Natural killer cell (primary cell): ENCODE measurements around the gene LMO7. TPM values are rescaled to one million over a fixed set of nuclear protein-coding genes. Genes with fewer than 3 reads are reported as not detected.

ENCODE experiments used
- ATAC-seq, 3 donors: fragments of 150-1000 bp in 2 of 3; fragments of 200-7000 bp in 1 of 3; cut with Tn5 transposase; 1 replicate in 1 of 3; 2 replicates in 2 of 3; pipeline ENCODE4 v1.10.0; 2021; ENCODE audit warnings: mild to moderate bottlenecking in 2 of 3, moderate library complexity in 2 of 3
- DNase-seq, 2 donors: peaks; one replicate each; pipeline versions ENCODE4 v3.0.0 to v3.0.0-alpha.2; 2013 to 2021; ENCODE audit warnings: mixed read lengths in 1 of 2
- H3K27ac ChIP-seq: one replicate; pipeline ENCODE4 v1.5.1; 2013; ENCODE audit warnings: mild to moderate bottlenecking, low read length
- H3K27me3 ChIP-seq: one replicate; pipeline ENCODE4 v1.6.1; 2013; ENCODE audit warnings: low read length; ENCODE audit not compliant: control insufficient read depth, insufficient read depth
- H3K36me3 ChIP-seq: one replicate; pipeline ENCODE4 v1.6.1; 2013; ENCODE audit warnings: low read length; ENCODE audit not compliant: control insufficient read depth, insufficient read depth
- H3K4me1 ChIP-seq: one replicate; pipeline ENCODE4 v1.6.1; 2013; ENCODE audit warnings: low read length; ENCODE audit not compliant: control insufficient read depth, insufficient read depth
- H3K4me3 ChIP-seq: one replicate; pipeline ENCODE4 v1.5.1; 2013; ENCODE audit warnings: low read length
- H3K9me3 ChIP-seq: one replicate; pipeline ENCODE4 v1.6.1; 2013; ENCODE audit warnings: low read length; ENCODE audit not compliant: control insufficient read depth, insufficient read depth
- H3K27ac Mint-ChIP-seq, 2 donors: one replicate each; pipeline ENCODE4 v1.8.0; 2022; ENCODE audit warnings: mild to moderate bottlenecking in 2 of 2, mixed read lengths in 2 of 2, moderate library complexity in 1 of 2
- H3K27me3 Mint-ChIP-seq, 2 donors: one replicate each; pipeline ENCODE4 v1.8.0; 2022; ENCODE audit warnings: low read depth in 2 of 2, mixed read lengths in 2 of 2
- H3K36me3 Mint-ChIP-seq: one replicate; pipeline ENCODE4 v1.8.0; 2022; ENCODE audit warnings: mixed read lengths
- H3K4me1 Mint-ChIP-seq, 2 donors: one replicate each; pipeline ENCODE4 v1.8.0; 2022; ENCODE audit warnings: mixed read lengths in 2 of 2
- H3K4me3 Mint-ChIP-seq: one replicate; pipeline ENCODE4 v1.8.0; 2022; ENCODE audit warnings: mild to moderate bottlenecking, moderate library complexity, mixed read lengths
- H3K9me3 Mint-ChIP-seq, 2 donors: one replicate each; pipeline ENCODE4 v1.8.0; 2022; ENCODE audit warnings: mixed read lengths in 2 of 2
- CTCF ChIP-seq: fragments of 200-600 bp; IDR thresholded peaks from one replicate; pipeline ENCODE4 v1.8.0; 2022; ENCODE audit warnings: antibody characterized with exemption
- WGBS: methylation state at CpG from one replicate; pipeline ENCODE4 v1.1.7; 2013; ENCODE audit warnings: missing lambda C conversion rate; ENCODE audit not compliant: insufficient coverage; 5-methylcytosine and 5-hydroxymethylcytosine counted together
- intact Hi-C: fragments of 100-400 bp; cut with micrococcal nuclease; formaldehyde crosslinking; loops from one replicate; pipeline ENCODE4 v1.14.2; 2022
- total RNA-seq, 4 donors: library from RNA; stranded (reverse); fragments of 120-200 nt in 1 of 4; gene quantifications; one replicate each; pipeline versions ENCODE4 v1.2.3 to v1.2.4, GENCODE V29; 2013 to 2022

The LMO7 gene
- total RNA-seq, 3 donors from 2014 or later (not counting 1 experiment from before 2014, with no cell fraction given), result 5.5 to 10.4 (median 7.9) TPM

DNA sequence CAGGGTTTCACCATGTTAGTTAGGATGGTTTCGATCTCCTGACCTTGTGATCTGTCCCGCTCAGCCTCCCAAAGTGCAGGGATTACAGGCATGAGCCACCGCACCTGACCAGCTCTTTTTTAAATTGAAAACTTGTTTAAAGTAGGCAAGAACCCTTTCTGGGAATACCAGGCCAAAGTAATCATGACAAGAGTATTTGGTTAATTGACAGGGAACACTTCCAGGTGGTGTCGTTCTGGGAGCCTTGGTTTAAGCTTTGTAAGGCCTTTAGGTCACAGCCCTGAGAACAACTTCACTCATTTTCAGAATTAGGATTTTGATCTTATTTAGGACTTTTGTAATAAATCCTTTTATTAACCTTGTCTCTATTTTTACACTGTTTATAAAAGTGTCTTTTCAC is 115.2 kb downstream of the LMO7 start:
- no peaks in the 10 kb centered on the region for H3K36me3 ChIP-seq
- H3K27ac Mint-ChIP-seq, result no peak overlapping the region
- no peaks in the 10 kb centered on the region for H3K9me3 ChIP-seq
- no peak overlapping the region for H3K4me3 Mint-ChIP-seq
- no peaks in the 10 kb centered on the region for H3K27me3 ChIP-seq
- no peak for TF ChIP-seq CTCF
- H3K27me3 Mint-ChIP-seq, result peaks cover 0 to 2% of the 10 kb centered on the region in 2 donors
- DNase-seq (no peak), ATAC-seq (no peak)
- H3K4me3 ChIP-seq, result no peak overlapping the region
- H3K27ac ChIP-seq, result no peak overlapping the region
- H3K4me1 ChIP-seq, result no peaks in the 10 kb centered on the region
- peaks cover 0 to 3% of the 10 kb centered on the region in 2 donors for H3K9me3 Mint-ChIP-seq
- intact Hi-C loops, result no loop called here
- no peaks in the 10 kb centered on the region for H3K4me1 Mint-ChIP-seq
- WGBS, result 93% methylated on average over 3 of the region's 4 CpGs
- H3K36me3 Mint-ChIP-seq, result no peaks in the 10 kb centered on the region

DNA sequence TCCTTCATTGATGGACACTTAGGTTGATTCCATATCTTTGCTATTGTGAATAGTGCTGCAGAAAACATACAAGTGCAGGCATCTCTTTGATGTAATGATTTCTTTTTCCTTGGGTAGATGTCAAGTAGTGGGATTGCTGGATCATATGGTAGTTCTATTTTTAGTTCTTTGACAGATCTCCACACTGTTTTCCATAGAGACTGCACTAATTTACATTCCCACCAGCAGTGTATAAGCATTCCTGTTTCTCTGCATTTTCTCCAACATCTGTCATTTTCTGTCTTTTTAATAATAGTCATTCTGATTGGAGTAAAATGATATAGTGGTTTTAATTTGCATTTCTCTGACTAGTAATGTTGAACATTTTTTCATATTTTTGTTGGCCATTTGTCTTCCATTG is 116.7 kb downstream of the LMO7 start:
- intact Hi-C loops, result no loop called here
- Histone ChIP-seq H3K4me3 (no peak overlapping the region), H3K27me3 (no peaks in the 10 kb centered on the region), H3K4me1 (no peaks in the 10 kb centered on the region), H3K27ac (no peak overlapping the region), H3K36me3 (no peaks in the 10 kb centered on the region), H3K9me3 (no peaks in the 10 kb centered on the region)
- no peaks in the 10 kb centered on the region for H3K36me3 Mint-ChIP-seq
- TF ChIP-seq CTCF, result no peak
- H3K27me3 Mint-ChIP-seq, result peaks cover 0 to 2% of the 10 kb centered on the region in 2 donors
- H3K9me3 Mint-ChIP-seq, result peaks cover 0 to 3% of the 10 kb centered on the region in 2 donors
- DNase-seq (no peak), ATAC-seq (no peak)
- no peaks in the 10 kb centered on the region for H3K4me1 Mint-ChIP-seq
- no peak overlapping the region for H3K4me3 Mint-ChIP-seq
- no peak overlapping the region for H3K27ac Mint-ChIP-seq

DNA sequence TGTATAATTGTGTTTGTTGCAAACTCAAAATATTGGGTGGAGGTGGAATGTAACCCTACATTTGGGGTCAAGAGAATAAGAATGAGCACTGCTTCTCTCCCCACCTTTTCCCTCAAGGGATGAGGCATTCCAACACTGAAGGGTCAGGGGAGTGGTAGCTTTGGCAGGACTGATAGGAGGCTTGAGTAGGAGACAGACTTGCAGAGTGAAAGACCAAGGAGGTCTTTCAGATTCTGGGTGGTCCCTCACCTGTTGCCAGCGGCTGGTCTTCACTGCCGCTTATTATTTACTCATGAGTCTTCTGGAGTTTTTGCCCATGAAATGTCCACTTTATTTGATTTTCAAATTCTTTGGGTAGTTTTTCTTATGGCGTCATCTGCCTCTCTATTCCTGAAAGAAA is 118.8 kb downstream of the LMO7 start:
- no peak overlapping the region for H3K27ac Mint-ChIP-seq
- 98% methylated on average over 3 of the region's 3 CpGs for WGBS

More for the DNA sequence above, 118.8 kb downstream of the LMO7 start:
- ATAC-seq, result no peak
- Histone ChIP-seq H3K4me1 (no peaks in the 10 kb centered on the region), H3K4me3 (no peak overlapping the region), H3K9me3 (no peaks in the 10 kb centered on the region), H3K27me3 (no peaks in the 10 kb centered on the region), H3K36me3 (no peaks in the 10 kb centered on the region), H3K27ac (no peak overlapping the region)
- no peak for DNase-seq
- peaks cover 0 to 3% of the 10 kb centered on the region in 2 donors for H3K9me3 Mint-ChIP-seq
- peaks cover 0 to 2% of the 10 kb centered on the region in 2 donors for H3K27me3 Mint-ChIP-seq
- peaks cover 0 to 2% of the 10 kb centered on the region in 2 donors for H3K4me1 Mint-ChIP-seq
- intact Hi-C loops, result no loop called here
- H3K36me3 Mint-ChIP-seq, result no peaks in the 10 kb centered on the region
- H3K4me3 Mint-ChIP-seq, result no peak overlapping the region
- no peak for TF ChIP-seq CTCF
